G401 (cell line): Measurements from ENCODE around the gene PRDM16. TPM values are rescaled to one million over a fixed set of nuclear protein-coding genes. Genes with fewer than 3 reads are reported as not detected.

Source experiments
- DNase-seq: peaks from one replicate; pipeline ENCODE4 v3.0.0-alpha.2; 2015; ENCODE audit warnings: low spot score
- in situ Hi-C: cut with HindIII; loops from 2 replicates; pipeline ENCODE4 v1.10.0; 2016; ENCODE audit warnings: low sequenced_read_pairs, mixed read lengths
- total RNA-seq: library from RNA; depleted of rRNA; stranded (reverse); fragments of >200 nt; shearing (Covaris generic); gene quantifications from 2 replicates; pipeline ENCODE4 v1.2.3, GENCODE V29; 2014

The PRDM16 gene
- total RNA-seq, 1 experiment from 2014 or later = 2.8 TPM

DNA sequence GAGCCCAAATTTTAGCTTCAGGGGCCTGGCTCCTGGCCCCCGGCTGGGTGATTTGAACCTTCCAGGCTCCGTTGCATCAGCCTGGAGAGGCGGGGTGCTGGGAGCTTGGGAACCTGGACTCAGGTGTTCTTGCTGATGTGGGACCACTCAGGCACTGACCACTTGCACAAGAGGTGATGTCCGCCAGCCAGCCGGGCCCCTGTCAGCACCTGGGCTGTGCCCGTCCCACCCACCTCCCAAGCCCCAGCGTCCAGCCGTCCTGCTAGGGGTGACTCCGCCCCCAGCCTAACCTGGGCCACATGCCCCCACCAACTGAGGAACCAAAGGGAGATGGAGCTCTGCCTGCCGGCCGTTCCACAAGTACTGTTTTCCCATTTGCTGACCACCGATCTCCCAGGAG lies 338.0 kb downstream of the PRDM16 start:
- no peak for DNase-seq
- in situ Hi-C loops = no loop called here

DNA sequence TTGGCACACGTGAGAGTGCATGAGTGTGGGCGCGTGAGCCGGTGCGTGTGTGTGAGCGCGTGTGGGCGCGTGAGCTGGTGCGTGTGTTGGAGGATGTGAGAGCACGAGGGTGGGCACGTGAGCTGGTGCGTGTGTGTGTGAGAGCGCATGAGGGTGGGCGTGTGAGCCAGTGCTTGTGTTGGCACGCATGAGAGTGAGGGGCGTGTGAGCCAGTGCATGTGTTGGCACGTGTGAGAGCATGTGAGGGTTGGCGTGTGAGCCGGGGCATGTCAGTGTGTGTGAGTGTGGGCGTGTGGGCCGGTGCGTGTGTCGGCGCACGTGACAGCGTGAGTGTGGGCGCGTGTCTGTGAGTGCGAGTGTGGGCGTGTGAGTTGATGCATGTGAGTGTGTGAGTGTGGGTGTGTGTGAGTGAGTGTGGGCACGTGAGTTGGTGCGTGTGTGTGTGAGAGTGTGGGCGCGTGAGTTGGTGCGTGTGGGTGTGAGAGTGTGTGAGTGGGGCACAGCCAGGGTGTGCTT lies 339.8 kb downstream of the PRDM16 start:
- no peak for DNase-seq
- in situ Hi-C loops = no loop called here

DNA sequence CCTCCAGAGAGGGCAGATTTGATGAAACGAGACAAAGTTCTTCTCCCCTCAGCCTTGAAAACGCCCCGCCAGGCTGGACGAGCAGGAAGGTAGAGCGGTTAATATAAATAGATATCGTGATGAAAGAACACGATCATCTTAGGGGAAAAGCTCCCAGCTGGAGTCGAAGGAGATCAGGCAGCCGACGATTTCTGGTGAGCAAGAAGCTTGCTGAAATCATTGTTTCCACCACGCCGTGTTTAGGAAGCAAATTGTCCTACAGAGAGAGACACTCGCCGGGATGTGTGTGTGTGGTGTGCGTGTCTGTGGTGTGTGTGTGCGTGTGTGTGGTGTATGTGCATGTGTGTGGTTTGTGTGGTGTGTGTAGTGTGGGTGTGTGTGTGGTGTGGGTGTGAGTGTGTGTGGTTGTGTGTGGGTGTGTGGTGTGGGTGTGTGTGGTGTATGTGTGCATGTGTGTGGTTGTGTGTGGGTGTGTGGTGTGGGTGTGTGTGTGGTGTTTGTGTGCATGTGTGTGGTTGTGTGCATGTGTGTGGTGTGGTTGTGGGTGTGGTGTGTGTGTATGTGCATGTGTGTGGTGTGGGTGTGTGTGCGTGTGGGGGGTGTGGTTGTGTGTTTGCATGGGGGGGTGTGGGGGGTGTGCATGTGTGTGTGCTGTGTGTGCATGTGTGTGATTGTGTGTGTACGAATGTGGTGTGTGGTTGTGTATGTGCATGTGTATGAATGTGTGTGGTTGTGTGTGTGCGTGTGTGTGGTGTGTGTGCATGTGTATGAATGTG lies 340.6 kb downstream of the PRDM16 start:
- in situ Hi-C loops = no loop called here
- DNase-seq = no peak

DNA sequence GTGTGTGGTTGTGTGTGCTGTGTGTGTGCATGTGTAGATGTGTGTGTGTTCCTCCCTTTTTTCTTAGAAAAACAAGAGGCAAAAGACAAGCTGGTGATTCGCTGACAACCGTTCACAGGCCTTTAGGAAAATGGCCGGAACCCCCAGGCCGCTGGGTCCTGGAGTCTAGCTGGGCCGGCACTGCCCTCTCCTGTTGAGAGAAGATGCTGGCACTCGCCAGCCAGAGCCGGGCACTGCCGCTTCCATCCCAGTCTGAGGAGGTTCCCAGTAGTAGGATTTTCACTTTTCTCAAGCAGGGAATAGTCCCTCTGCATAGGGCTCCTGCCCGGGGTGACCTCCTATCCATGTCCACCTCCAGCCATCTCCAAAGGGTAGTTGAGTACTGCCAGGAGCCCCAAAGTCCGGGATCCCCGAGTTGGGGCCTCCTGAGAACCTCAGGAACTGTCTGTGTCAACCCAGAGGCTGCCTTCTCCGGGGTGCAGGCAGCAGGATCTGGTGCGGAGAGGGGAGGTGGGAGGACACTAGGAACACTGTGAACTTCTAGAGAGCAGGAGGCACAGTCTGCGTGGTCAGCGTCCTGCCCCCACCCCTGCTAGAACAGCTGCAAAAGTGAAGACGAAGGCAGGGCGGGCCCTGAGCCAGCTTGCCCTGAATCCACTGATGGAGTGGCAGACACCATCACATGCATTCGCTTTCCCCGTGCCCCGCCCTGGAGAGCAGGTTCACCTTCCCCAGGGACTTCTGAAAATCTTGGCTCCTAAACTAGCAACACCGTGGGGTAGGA lies 341.3 kb downstream of the PRDM16 start:
- in situ Hi-C loops = no loop called here
- peak; percentile 19 for DNase-seq

DNA sequence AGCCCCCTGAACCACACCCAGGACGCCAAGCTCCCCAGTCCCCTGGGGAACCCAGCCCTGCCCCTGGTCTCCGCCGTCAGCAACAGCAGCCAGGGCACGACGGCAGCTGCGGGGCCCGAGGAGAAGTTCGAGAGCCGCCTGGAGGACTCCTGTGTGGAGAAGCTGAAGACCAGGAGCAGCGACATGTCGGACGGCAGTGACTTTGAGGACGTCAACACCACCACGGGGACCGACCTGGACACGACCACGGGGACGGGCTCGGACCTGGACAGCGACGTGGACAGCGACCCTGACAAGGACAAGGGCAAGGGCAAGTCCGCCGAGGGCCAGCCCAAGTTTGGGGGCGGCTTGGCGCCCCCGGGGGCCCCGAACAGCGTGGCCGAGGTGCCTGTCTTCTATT lies 342.8 kb downstream of the PRDM16 start:
- in situ Hi-C loops = no loop called here
- DNase-seq = no peak

DNA sequence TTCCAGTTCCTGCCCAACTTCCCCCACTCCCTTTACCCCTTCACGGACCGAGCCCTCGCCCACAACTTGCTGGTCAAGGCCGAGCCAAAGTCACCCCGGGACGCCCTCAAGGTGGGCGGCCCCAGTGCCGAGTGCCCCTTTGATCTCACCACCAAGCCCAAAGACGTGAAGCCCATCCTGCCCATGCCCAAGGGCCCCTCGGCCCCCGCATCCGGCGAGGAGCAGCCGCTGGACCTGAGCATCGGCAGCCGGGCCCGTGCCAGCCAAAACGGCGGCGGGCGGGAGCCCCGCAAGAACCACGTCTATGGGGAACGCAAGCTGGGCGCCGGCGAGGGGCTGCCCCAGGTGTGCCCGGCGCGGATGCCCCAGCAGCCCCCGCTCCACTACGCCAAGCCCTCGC lies 343.4 kb downstream of the PRDM16 start:
- DNase-seq = no peak
- in situ Hi-C loops = no loop called here

DNA sequence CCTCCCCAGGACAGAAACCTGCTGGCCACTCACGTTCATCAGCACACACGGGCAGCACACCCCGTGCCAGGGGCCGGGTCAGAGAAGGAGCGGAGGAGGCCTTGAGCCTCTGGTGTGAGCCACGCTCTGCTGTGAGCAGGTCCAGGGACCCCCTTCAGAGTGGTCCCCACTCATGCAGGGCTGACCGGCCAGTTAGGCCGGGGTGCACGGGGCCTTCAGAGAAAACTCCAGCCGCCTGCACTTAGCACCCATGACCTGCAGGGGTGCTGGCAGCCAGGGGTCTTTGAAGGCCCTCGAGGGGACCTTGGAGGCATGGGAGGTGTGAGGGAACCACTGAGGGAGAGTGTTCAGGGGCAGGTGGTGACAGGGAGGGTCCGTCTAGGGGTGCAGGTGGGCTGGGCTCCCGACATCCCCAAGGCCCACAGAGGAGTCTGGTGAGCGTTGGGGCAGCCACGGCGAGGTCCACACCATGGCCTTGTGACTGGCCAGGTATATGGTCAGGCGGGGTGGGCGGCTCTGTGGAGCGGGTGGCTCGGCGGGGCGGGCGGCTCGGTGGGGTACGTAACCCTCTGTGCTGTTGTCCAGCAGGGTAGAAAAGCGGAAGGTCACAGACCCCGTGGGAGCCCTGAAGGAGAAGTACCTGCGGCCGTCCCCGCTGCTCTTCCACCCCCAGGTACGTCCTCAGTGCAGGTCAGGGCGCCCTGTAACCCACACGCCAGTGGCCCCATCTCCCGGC lies 345.1 kb downstream of the PRDM16 start:
- DNase-seq = no peak
- in situ Hi-C loops = no loop called here

DNA sequence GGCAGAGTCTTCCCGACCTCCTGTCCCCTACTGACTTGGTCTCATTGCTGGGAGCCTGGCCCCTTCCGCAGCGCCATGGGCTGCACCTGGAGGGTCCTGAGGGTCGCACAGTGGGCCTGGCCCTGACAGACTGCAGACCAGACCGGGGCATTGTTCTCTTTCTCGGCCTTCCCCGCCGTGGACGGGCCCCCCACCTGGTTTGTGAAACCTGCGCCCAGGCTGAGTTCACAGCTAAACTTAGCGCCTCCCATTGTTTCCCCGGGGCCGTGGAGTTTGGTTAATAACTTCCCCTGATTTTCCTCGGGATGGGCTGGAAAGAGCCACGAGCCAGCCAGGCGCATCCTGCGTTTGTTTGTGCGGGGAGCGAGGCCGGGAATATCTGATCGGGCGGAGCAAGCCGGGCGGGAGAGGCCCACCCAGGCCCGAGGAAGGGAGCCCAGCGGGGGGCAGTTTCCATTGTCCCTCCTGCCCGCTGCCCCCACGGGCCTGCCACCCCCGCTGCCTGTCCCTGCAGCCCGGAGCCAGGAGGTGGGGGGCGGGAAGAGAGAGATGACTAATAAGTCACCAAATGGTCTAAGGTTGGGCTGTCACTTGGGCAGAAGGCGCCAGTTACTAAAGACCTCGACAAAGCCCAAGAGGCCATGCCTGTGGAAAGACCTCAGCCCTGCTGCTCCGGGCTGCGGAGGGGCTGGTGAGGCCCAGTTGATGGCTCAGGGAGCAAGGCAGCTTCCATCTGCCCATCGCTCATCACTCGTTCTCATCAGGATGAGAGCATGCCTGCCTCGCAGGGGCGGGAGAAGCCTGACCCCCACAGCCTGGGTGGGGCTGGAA lies 346.5 kb downstream of the PRDM16 start:
- in situ Hi-C loops = no loop called here
- no peak for DNase-seq

DNA sequence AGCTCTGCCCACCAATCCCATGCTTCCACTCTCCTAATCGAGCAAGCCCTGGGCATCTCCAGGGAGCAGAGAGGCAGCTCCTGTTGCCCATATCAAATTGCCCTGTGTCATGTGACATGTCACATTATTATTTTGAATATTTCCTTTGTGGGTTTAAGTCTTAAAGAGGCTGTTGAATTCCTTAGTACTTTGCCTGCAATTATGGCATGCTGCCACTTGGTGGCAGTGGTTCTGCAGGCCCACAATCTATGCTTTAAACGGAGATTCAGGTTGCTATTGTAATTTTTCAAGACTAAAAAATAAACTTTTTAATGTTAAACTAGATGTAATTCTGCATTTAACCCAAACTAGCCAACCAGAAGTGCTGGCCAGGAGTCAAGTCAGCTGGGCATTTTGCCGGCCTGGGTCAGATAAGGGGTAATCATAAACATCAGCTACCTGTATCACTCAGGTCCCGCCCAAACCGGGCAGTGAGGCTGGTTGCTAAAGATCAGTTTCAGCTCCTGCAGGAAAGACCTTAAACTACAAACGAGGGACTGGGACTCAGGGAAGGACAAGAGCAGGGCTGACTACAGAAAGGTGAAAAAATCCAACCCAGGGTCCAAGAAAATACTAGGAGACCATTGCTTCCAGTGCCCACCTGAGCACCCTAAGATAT lies 348.2 kb downstream of the PRDM16 start:
- in situ Hi-C loops = no loop called here
- no peak for DNase-seq

DNA sequence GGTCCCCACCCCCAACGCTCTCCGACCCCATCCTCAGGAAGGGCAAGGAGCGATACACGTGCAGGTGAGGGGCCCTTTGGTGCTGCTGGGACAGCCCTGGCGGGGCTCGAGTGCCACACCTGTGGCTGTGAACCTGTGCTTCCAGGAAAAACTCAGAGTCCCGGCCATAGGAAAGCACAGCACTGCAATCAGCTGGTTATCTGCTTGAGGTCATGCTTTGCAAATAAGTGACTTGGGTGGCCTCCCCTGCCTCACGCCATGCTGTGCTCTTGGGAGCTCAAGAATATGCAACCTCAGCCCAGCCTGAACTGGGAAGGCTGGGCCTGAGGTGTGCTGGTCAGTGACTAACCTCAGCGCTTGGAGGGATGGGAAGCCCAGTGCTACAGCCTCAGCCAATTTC lies 348.9 kb downstream of the PRDM16 start:
- in situ Hi-C loops = no loop called here
- DNase-seq = no peak

DNA sequence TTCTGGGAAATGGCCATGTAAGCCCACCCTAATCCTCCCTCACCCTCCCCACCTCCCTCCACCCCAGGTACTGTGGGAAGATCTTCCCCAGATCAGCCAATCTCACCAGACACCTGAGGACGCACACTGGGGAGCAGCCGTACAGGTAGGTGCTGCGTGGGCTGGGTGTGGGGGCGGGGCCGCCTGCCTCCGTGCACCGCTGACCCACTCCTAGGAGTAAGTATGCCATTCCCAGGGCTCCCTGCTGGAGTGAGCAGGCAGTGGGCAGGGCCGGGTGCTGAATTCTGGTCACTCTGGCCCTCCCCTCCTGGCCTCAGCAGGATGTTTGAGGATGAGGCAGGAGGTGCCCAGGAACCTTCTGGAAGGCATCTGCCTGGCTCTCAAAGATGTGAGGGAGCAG lies 349.6 kb downstream of the PRDM16 start:
- in situ Hi-C loops = no loop called here
- DNase-seq = no peak

DNA sequence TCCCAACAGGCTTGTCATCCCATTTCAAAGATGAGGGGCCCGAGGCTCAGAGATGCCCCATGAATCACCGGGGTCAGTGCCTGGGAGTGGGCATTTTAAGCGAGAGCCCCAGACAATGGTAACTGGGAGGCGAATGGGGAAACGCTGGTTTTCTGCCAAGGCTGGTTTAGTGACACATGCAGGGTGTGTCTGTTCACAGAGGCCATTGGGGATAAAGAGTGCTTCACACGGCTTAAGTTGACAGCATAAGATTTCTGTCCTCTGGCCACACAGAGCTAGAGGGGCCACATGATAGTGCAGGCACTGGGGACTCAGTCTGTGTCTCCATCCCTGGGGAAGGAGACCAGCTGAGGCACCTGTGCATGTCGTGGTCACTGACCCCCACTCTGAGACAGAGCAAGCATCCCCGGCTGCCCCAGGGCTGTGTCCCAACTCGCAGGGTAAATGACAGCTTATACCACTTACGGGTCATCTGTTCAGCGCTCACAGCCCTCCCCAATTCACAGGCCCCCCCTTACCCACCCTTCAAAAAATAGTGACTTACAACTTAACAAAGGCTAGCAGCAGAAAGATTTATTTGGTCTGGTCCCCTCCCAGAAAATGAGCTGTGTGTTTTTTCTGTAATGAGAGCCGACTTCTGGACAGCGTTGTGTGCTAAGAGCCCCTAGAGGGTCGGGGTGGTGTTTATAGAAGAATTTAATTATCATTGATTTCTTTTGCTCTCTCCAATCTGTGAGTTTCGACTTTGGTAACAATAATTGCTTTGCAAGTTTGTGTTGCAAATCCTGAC lies 350.6 kb downstream of the PRDM16 start:
- DNase-seq = no peak
- in situ Hi-C loops = no loop called here

DNA sequence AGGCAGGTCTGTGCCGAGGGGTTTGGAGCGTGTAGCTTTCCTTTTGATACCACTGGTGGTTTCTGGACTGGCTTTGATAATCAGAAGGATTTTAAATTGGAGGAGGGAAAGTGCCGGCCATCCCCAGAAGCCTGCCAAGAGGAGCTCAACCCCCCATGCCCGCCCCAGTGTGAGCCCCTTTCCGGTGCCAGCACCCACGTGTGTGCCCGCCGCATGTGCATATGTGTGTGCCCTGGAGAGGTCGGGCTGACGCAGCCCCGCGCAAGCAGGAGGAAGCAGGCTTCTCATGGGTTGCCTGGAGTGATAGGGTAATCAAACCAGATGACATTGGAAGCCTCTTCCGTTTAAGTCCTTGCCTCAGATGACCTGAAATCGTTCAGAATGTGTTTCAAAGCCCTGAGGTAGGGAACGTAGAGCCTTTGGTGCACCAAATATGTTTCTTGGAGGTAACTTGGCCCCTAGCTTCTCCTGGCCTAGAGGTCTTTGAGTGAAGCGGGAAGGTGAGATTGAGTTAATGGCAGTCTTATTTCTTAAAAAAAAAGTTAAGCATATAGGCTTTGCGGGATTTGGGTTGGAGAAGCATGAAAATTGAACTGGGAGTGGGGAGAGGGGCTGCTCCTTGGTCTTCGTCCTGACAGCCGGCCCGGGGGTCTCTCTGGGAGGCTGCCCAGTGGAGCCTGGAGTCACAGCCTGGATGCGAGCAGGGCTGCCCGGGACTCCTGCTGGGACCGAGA lies 351.4 kb downstream of the PRDM16 start:
- no peak for DNase-seq
- in situ Hi-C loops = no loop called here

DNA sequence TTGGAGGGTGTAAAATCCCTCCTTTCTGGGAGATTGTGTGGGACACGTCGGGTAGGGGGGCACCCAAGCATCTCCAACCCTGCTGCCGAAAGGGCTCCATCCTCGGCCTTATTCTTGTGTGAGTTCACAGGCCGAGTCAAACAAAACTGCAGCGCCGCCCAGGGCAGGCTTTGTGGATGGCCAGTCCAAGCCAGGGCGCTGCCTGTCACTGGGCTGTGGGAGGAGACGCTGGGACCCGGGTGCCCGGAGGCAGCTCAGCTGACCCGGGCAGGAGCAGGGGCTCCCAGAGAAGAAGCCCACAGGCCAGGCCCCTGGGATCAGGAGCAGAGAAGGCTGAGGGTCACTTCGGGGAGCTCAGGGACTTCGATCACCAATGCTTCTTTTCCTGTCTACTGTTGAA lies 353.6 kb downstream of the PRDM16 start:
- in situ Hi-C loops = no loop called here
- DNase-seq = no peak

DNA sequence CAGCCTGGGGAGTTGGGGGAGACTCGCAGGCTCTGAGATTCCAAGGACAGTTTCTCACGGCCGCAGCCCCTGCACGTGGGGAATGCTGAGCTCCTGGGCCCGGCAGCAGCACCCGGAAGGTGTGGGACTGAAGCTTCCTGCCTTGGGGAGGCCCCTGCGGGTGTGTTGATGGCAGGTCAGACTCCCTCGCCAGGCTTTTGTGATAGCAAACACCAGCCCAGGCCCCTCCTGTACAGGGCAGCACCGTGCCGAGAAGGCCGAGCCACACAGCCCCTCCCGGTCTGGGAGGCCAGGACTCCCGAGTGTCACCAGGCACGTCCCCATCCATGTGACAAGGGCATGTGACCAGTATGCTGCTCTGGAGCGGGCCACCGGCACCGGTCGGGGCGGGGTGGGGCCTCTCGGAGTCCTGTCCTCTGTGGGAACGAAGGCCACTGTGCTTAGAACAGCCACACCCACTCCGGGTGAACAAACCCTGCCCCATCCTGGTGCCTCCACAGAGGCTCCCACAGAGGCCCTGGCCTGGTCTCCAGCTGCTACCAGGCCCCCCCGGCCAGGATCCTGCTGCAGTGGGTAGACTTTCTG lies 354.3 kb downstream of the PRDM16 start:
- in situ Hi-C loops = no loop called here
- no peak for DNase-seq

DNA sequence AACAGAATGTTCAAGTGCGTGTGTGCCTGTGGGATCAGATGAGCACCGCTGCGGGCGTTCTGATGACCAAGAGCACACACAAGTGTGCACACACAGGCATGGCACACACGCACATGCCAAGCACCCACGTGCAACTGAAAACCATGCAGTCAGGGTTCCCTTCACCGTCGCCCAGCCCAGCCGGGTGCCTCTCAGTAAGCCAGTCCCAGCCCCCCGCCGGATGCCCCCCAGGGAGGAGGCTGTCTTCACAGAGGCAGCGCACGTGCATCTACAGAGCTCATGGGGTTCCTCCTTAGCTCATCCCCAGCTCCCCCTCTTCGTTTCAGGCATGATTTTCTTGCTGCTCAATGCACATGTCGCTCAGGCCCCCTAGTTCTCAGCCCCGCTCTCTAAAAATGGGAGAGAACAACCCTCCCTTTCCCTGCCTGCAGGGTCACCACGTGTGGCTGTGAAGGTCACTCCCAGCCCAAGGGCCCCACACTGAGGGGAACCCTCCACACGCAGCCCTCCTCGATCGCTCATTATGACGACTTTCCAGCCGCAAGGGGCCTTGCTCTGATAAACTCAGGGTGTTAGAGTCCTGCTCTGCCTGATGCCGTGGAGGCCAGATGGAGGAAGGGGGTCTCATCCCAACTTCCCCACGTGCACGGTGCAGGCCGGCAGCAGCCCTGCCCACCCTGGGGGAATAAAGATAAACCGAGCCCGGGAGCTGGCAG lies 355.1 kb downstream of the PRDM16 start:
- DNase-seq = no peak
- in situ Hi-C loops = no loop called here
